HG02884 (cell line): ENCODE measurements around the gene PGAP6.
"Not testable (repeated sequence)": the region's sequence is repeated elsewhere in the genome, so short reads cannot be mapped to it uniquely, and the experiment has no call there.

Source experiments
- ATAC-seq: cut with Tn5 transposase; IDR thresholded peaks from one replicate; pipeline ENCODE4 v1.9.1; 2021; ENCODE audit warnings: mild to moderate bottlenecking, moderate library complexity; ENCODE audit not compliant: unreplicated experiment

PGAP6 gene

GRCh38 chr16:333406-334094 lies 48.2 kb downstream of the PGAP6 start:
- no peak for ATAC-seq

- not testable (repeated sequence) for ATAC-seq
Measured at GRCh38 chr16:331181-331814, 50.5 kb downstream of the PGAP6 start.

GRCh38 chr16:330741-331140 lies 51.0 kb downstream of the PGAP6 start:
- no peak for ATAC-seq

GRCh38 chr16:325375-326145 lies 56.2 kb downstream of the PGAP6 start:
- no peak for ATAC-seq

GRCh38 chr16:324451-325334 lies 57.1 kb downstream of the PGAP6 start:
- no peak for ATAC-seq

- ATAC-seq: no peak
Measured at GRCh38 chr16:324201-324450, 57.7 kb downstream of the PGAP6 start.

GRCh38 chr16:322476-323143 lies 59.2 kb downstream of the PGAP6 start:
- no peak for ATAC-seq

GRCh38 chr16:321532-321931 lies 60.2 kb downstream of the PGAP6 start:
- no peak for ATAC-seq
